ENCODE measurements around the gene NFKB1.

GRCh38 chr4:102610007-102610406, 108.8 kb downstream of the NFKB1 start:
- TF ChIP-seq, protein P1, sequence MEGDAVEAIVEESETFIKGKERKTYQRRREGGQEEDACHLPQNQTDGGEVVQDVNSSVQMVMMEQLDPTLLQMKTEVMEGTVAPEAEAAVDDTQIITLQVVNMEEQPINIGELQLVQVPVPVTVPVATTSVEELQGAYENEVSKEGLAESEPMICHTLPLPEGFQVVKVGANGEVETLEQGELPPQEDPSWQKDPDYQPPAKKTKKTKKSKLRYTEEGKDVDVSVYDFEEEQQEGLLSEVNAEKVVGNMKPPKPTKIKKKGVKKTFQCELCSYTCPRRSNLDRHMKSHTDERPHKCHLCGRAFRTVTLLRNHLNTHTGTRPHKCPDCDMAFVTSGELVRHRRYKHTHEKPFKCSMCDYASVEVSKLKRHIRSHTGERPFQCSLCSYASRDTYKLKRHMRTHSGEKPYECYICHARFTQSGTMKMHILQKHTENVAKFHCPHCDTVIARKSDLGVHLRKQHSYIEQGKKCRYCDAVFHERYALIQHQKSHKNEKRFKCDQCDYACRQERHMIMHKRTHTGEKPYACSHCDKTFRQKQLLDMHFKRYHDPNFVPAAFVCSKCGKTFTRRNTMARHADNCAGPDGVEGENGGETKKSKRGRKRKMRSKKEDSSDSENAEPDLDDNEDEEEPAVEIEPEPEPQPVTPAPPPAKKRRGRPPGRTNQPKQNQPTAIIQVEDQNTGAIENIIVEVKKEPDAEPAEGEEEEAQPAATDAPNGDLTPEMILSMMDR (IDR thresholded peaks at IDR 0.05) = peak in 1 of 3 experiments; percentile 21
- TF ChIP-seq EP300 (IDR thresholded peaks at IDR 0.05) = no peak
- no peak for TF ChIP-seq POLR2A (IDR thresholded peaks at IDR 0.05; ENCODE audit: low read depth)

All from esophagus muscularis mucosa (tissue), 4 donors.